ENCODE results near the gene TCF4.

DNA sequence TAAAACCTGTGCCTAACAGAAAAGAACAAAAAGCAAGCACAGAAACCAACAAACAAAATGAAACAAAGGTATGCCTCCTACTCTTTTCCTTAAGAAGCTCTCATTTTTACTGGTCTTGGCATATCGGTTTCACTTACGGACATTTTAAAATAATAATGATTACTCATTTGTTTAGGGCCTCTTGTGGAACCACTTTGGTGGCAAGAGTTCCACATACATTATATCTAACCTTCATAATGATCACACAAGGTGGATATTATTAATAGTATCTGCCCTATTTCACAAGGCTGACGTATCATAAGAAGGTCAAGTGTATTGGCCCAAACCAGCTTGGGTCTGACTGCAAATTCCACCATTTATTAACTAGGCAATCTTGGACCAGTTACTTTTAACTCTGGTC, 304.7 kb downstream of the TCF4 start:
- TF ChIP-seq, protein P1, sequence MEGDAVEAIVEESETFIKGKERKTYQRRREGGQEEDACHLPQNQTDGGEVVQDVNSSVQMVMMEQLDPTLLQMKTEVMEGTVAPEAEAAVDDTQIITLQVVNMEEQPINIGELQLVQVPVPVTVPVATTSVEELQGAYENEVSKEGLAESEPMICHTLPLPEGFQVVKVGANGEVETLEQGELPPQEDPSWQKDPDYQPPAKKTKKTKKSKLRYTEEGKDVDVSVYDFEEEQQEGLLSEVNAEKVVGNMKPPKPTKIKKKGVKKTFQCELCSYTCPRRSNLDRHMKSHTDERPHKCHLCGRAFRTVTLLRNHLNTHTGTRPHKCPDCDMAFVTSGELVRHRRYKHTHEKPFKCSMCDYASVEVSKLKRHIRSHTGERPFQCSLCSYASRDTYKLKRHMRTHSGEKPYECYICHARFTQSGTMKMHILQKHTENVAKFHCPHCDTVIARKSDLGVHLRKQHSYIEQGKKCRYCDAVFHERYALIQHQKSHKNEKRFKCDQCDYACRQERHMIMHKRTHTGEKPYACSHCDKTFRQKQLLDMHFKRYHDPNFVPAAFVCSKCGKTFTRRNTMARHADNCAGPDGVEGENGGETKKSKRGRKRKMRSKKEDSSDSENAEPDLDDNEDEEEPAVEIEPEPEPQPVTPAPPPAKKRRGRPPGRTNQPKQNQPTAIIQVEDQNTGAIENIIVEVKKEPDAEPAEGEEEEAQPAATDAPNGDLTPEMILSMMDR (IDR thresholded peaks at IDR 0.05): no peak
- TF ChIP-seq POLR2AphosphoS5 (IDR thresholded peaks at IDR 0.05) (no peak), POLR2A (IDR thresholded peaks at IDR 0.05) (no peak)

Data from upper lobe of left lung (tissue), 4 donors.